Stimulated activated CD8-positive, alpha-beta memory T cell treated with anti-CD3 and anti-CD28 coated beads, Interleukin-15, amount 100 ng/mL, for 1 hour (primary cell): ENCODE results near the gene CHST7.
A peak's percentile ranks its signal among the peaks of the same experiment; 100 is the strongest.

ENCODE experiments used
- DNase-seq: peaks from one replicate; pipeline ENCODE4 v3.0.0-alpha.2; 2020; ENCODE audit warnings: low read depth

The CHST7 gene

GRCh38 chrX:46610070-46610658 lies 36.6 kb downstream of the CHST7 start:
- DNase-seq = no peak

- peak; percentile 2 for DNase-seq
Observed at GRCh38 chrX:46611658-46612362, 38.2 kb downstream of the CHST7 start.

- no peak for DNase-seq
Observed at GRCh38 chrX:46617906-46618305, 44.3 kb downstream of the CHST7 start.

GRCh38 chrX:46618947-46619346 lies 45.4 kb downstream of the CHST7 start:
- no peak for DNase-seq

- no peak for DNase-seq
Observed at GRCh38 chrX:46620505-46620904, 46.9 kb downstream of the CHST7 start.

- DNase-seq = no peak
Observed at GRCh38 chrX:46621572-46621971, 48.0 kb downstream of the CHST7 start.

- DNase-seq = no peak
Observed at GRCh38 chrX:46624090-46624786, 50.7 kb downstream of the CHST7 start.

- DNase-seq = no peak
Observed at GRCh38 chrX:46626566-46626965, 53.0 kb downstream of the CHST7 start.

GRCh38 chrX:46627062-46627461 lies 53.5 kb downstream of the CHST7 start:
- no peak for DNase-seq

- DNase-seq = no peak
Observed at GRCh38 chrX:46627711-46628419, 54.3 kb downstream of the CHST7 start.

- no peak for DNase-seq
Observed at GRCh38 chrX:46628460-46629371, 55.2 kb downstream of the CHST7 start.

GRCh38 chrX:46630141-46630540 lies 56.6 kb downstream of the CHST7 start:
- no peak for DNase-seq

GRCh38 chrX:46634577-46634976 lies 61.0 kb downstream of the CHST7 start:
- no peak for DNase-seq

- DNase-seq = no peak
Observed at GRCh38 chrX:46635186-46635585, 61.6 kb downstream of the CHST7 start.

- no peak for DNase-seq
Observed at GRCh38 chrX:46636223-46636622, 62.7 kb downstream of the CHST7 start.

GRCh38 chrX:46637938-46638337 lies 64.4 kb downstream of the CHST7 start:
- no peak for DNase-seq

- no peak for DNase-seq
Observed at GRCh38 chrX:46642145-46642544, 68.6 kb downstream of the CHST7 start.

GRCh38 chrX:46643636-46644035 lies 70.1 kb downstream of the CHST7 start:
- no peak for DNase-seq

- no peak for DNase-seq
Observed at GRCh38 chrX:46645614-46646013, 72.0 kb downstream of the CHST7 start.

- DNase-seq = no peak
Observed at GRCh38 chrX:46647251-46647650, 73.7 kb downstream of the CHST7 start.
